ENCODE measurements around the gene PDXK.

GRCh38 chr21:43757601-43758000, 38.7 kb downstream of the PDXK start:
- TF ChIP-seq CTCF (conservative IDR thresholded peaks at IDR 0.05; ENCODE audit: low read depth, low read length) (no peak), EZH2 (IDR thresholded peaks at IDR 0.05; ENCODE audit: borderline replicate concordance, low read depth, low read length, poor library complexity, severe bottlenecking) (no peak)

All from A673 (cell line).